ENCODE data around the gene GPR42. TPM values are rescaled to one million over a fixed set of nuclear protein-coding genes. Genes with fewer than 3 reads are reported as not detected.

Gene GPR42
- total RNA-seq, 1 experiment from 2014 or later: not detected

DNA sequence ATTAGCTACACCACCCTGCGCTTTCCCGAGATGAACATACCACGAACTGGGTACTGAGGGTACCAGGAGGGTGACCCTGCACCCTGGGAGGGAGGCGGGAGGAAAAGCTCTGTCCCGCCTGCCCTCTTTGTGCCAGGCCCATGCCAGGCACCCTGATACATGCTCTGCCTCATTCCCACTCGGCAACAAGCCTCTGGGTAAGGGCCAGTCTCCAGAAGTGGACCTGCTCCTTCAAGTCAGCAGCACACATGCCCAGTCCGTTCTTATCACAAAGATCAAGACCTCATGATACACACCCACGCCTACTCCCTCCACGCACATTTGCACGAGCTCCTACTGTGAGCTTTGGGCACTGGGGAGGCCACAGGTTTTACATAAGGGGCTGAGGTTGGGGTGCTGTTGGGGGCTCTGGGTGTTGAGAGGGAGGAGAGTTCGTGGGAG lies 25.2 kb upstream of the GPR42 start:
- Histone ChIP-seq H3K27me3 (replicated peaks; ENCODE audit: insufficient read depth, low read depth, low read length, poor library complexity) (peaks cover 5% of the 10 kb centered on the region), H3K4me1 (ENCODE audit: insufficient read depth, low read length, poor library complexity, severe bottlenecking) (no peaks in the 10 kb centered on the region), H3K27ac (ENCODE audit: low read depth, low read length, poor library complexity, severe bottlenecking) (no peak overlapping the region), H3K4me3 (ENCODE audit: low read depth, low read length, poor library complexity, severe bottlenecking) (no peak overlapping the region), H3K9me3 (ENCODE audit: low read depth, low read length, poor library complexity, severe bottlenecking) (no peaks in the 10 kb centered on the region), H3K36me3 (ENCODE audit: insufficient read depth, low read length, poor library complexity, severe bottlenecking) (no peaks in the 10 kb centered on the region)
- no peak for TF ChIP-seq EZH2 (IDR thresholded peaks at IDR 0.05; ENCODE audit: borderline replicate concordance, low read depth, low read length, poor library complexity, severe bottlenecking)
- TF ChIP-seq, protein P1, sequence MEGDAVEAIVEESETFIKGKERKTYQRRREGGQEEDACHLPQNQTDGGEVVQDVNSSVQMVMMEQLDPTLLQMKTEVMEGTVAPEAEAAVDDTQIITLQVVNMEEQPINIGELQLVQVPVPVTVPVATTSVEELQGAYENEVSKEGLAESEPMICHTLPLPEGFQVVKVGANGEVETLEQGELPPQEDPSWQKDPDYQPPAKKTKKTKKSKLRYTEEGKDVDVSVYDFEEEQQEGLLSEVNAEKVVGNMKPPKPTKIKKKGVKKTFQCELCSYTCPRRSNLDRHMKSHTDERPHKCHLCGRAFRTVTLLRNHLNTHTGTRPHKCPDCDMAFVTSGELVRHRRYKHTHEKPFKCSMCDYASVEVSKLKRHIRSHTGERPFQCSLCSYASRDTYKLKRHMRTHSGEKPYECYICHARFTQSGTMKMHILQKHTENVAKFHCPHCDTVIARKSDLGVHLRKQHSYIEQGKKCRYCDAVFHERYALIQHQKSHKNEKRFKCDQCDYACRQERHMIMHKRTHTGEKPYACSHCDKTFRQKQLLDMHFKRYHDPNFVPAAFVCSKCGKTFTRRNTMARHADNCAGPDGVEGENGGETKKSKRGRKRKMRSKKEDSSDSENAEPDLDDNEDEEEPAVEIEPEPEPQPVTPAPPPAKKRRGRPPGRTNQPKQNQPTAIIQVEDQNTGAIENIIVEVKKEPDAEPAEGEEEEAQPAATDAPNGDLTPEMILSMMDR (conservative IDR thresholded peaks at IDR 0.05; ENCODE audit: low read depth, low read length): no peak
- intact Hi-C loops (cut with micrococcal nuclease; ENCODE audit: unreplicated experiment): no loop called here
- POLR2A ChIA-PET (ENCODE audit: low non-redundant PET): no interaction called here
- CTCF ChIA-PET: no interaction called here
- BruUV-seq (replicated peaks): no TSS peak
- no peak for DNase-seq (ENCODE audit: low spot score)

DNA sequence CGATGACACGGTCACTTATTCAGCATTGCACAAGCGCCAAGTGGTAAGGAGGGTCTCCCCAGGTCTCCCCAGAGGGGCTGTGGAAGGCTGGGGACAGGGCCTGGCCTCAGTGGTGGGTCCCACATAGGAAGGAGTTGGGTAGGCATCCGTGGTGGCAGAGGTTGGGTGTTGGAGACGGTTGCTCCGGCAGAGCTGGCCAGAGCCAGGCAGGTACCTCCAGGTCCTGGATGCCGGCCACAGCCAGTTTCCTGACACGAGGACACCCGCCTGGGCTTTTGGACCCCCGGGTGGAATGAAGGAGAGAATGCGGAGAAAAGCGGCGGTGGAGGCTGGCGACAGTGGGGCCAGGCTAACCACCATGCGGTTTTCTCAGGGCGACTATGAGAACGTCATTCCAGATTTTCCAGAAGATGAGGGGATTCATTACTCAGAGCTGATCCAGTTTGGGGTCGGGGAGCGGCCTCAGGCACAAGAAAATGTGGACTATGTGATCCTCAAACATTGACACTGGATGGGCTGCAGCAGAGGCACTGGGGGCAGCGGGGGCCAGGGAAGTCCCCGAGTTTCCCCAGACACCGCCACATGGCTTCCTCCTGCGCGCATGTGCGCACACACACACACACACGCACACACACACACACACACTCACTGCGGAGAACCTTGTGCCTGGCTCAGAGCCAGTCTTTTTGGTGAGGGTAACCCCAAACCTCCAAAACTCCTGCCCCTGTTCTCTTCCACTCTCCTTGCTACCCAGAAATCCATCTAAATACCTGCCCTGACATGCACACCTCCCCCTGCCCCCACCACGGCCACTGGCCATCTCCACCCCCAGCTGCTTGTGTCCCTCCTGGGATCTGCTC lies 24.4 kb upstream of the GPR42 start:
- peaks cover 5% of the 10 kb centered on the region for H3K27me3 ChIP-seq (replicated peaks; ENCODE audit: insufficient read depth, low read depth, low read length, poor library complexity)
- no TSS peak for BruUV-seq (replicated peaks)
- no peaks in the 10 kb centered on the region for H3K36me3 ChIP-seq (ENCODE audit: insufficient read depth, low read length, poor library complexity, severe bottlenecking)
- ChIA-PET POLR2A (ENCODE audit: low non-redundant PET) (no interaction called here), CTCF (no interaction called here)
- no peak for TF ChIP-seq EZH2 (IDR thresholded peaks at IDR 0.05; ENCODE audit: borderline replicate concordance, low read depth, low read length, poor library complexity, severe bottlenecking)
- TF ChIP-seq, protein P1 (conservative IDR thresholded peaks at IDR 0.05; ENCODE audit: low read depth, low read length): no peak
- H3K27ac ChIP-seq (ENCODE audit: low read depth, low read length, poor library complexity, severe bottlenecking): no peak overlapping the region
- DNase-seq (ENCODE audit: low spot score): no peak
- H3K4me1 ChIP-seq (ENCODE audit: insufficient read depth, low read length, poor library complexity, severe bottlenecking): no peaks in the 10 kb centered on the region
- intact Hi-C loops (cut with micrococcal nuclease; ENCODE audit: unreplicated experiment): no loop called here
- H3K9me3 ChIP-seq (ENCODE audit: low read depth, low read length, poor library complexity, severe bottlenecking): no peaks in the 10 kb centered on the region
- H3K4me3 ChIP-seq (ENCODE audit: low read depth, low read length, poor library complexity, severe bottlenecking): no peak overlapping the region

DNA sequence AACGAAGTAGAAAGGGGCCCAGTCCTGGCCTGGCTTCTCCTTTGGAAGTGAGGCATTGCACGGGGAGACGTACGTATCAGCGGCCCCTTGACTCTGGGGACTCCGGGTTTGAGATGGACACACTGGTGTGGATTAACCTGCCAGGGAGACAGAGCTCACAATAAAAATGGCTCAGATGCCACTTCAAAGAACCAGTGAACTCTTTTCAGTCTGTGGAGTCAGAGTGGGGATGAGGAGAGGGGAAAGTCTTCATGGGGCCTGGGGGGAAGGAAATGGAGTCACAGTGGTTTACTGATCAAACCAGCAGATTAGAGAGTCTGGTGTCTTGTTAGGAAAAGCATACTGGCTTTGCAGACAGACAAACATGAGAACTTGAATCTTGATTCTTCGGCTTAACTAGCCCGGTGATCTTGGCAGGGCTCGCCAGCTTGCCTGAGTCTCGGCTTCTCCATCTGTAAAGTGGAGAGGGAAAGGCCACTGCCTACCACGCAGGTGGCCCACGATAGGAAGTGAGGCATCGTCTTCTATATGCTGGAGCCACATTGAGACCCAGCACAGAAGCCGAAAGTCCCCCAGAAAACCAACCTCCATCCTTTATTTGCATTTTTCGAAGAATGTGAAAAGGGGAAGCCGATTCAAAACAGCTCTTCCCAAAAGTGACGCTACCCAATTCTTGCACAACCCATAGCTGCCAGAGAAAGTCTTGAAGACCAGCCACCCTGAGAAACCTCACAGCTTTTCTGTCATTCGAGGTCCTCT lies 23.5 kb upstream of the GPR42 start, which contains the start of gene FFAR1:
TSS of gene FFAR1 (plus strand) at position 732 of the 759 bp plus-strand sequence. CDS start 3,650 bp downstream, outside the sequence.
- H3K9me3 ChIP-seq (ENCODE audit: low read depth, low read length, poor library complexity, severe bottlenecking): no peaks in the 10 kb centered on the region
- no peak for DNase-seq (ENCODE audit: low spot score)
- ChIA-PET CTCF (no interaction called here), POLR2A (ENCODE audit: low non-redundant PET) (no interaction called here)
- no peak within 1 kb of the TSS for H3K27ac ChIP-seq (ENCODE audit: low read depth, low read length, poor library complexity, severe bottlenecking)
- intact Hi-C loops (cut with micrococcal nuclease; ENCODE audit: unreplicated experiment): no loop called here
- H3K4me1 ChIP-seq (ENCODE audit: insufficient read depth, low read length, poor library complexity, severe bottlenecking): no peaks in the 10 kb centered on the region
- H3K4me3 ChIP-seq (ENCODE audit: low read depth, low read length, poor library complexity, severe bottlenecking): no peak within 1 kb of the TSS
- H3K27me3 ChIP-seq (replicated peaks; ENCODE audit: insufficient read depth, low read depth, low read length, poor library complexity): peaks cover 5% of the 10 kb centered on the region
- no TSS peak for BruUV-seq (replicated peaks)
- H3K36me3 ChIP-seq (ENCODE audit: insufficient read depth, low read length, poor library complexity, severe bottlenecking): no peaks in the 10 kb centered on the region
- TF ChIP-seq, protein P1 (conservative IDR thresholded peaks at IDR 0.05; ENCODE audit: low read depth, low read length): no peak
- no peak for TF ChIP-seq EZH2 (IDR thresholded peaks at IDR 0.05; ENCODE audit: borderline replicate concordance, low read depth, low read length, poor library complexity, severe bottlenecking)
